GM20000 (cell line): ENCODE data around the gene FGF1.

ENCODE experiments used
- DNase-seq: peaks from one replicate; pipeline ENCODE4 v3.0.0; 2012; ENCODE audit warnings: low spot score
- CTCF ChIP-seq: IDR thresholded peaks from 2 replicates; pipeline ENCODE4 v1.5.1; 2012; ENCODE audit warnings: mild to moderate bottlenecking, control low read depth; ENCODE audit errors: extremely low read depth, missing control alignments

Gene FGF1

GRCh38 chr5:142684508-142685041 is 1.3 kb downstream of the FGF1 start:
- TF ChIP-seq CTCF, result no peak
- no peak for DNase-seq

- DNase-seq, result no peak
- no peak for TF ChIP-seq CTCF
Observed at GRCh38 chr5:142683881-142684505, 1.9 kb downstream of the FGF1 start.

GRCh38 chr5:142683116-142683515 is 2.8 kb downstream of the FGF1 start:
- DNase-seq, result no peak
- TF ChIP-seq CTCF, result no peak

GRCh38 chr5:142680605-142681259 is 5.2 kb downstream of the FGF1 start:
- no peak for DNase-seq
- no peak for TF ChIP-seq CTCF

GRCh38 chr5:142679744-142680143 is 6.1 kb downstream of the FGF1 start:
- TF ChIP-seq CTCF, result no peak

GRCh38 chr5:142678529-142678928 is 7.4 kb downstream of the FGF1 start:
- no peak for TF ChIP-seq CTCF
- no peak for DNase-seq

More at GRCh38 chr5:142679744-142680143, 6.1 kb downstream of the FGF1 start:
- DNase-seq, result no peak

GRCh38 chr5:142677198-142677597 is 8.7 kb downstream of the FGF1 start:
- no peak for DNase-seq

More at GRCh38 chr5:142677198-142677597, 8.7 kb downstream of the FGF1 start:
- TF ChIP-seq CTCF, result no peak
